Endothelial cell of umbilical vein (primary cell): ENCODE results near the gene CYTH1.

ENCODE experiments used
- CTCF ChIP-seq, 2 donors: IDR thresholded peaks; 1 replicate in 1 of 2; 2 replicates in 1 of 2; pipeline ENCODE4 v1.5.1; 2011; ENCODE audit warnings: low read length in 2 of 2, mild to moderate bottlenecking in 2 of 2, moderate library complexity in 2 of 2, control low read depth in 1 of 2, inconsistent platforms in 1 of 2, low read depth in 1 of 2; ENCODE audit not compliant: insufficient read depth in 1 of 2; ENCODE audit errors: extremely low read depth in 1 of 2
- POLR2AphosphoS5 ChIP-seq: IDR thresholded peaks from 2 replicates; pipeline ENCODE4 v1.6.1; 2012; ENCODE audit warnings: low read depth, mild to moderate bottlenecking, control low read depth, low read length, moderate library complexity; ENCODE audit not compliant: insufficient read depth

- TF ChIP-seq CTCF (IDR thresholded peaks at IDR 0.05; ENCODE audit: extremely low read depth in 1 of 2, insufficient read depth in 1 of 2, low read depth in 1 of 2, low read length in 2 of 2) (no peak), POLR2AphosphoS5 (no peak)
Observed at GRCh38 chr17:78637146-78637545, 144.9 kb downstream of the CYTH1 start.
